ENCODE measurements around the gene MGLL.

Gene MGLL

DNA sequence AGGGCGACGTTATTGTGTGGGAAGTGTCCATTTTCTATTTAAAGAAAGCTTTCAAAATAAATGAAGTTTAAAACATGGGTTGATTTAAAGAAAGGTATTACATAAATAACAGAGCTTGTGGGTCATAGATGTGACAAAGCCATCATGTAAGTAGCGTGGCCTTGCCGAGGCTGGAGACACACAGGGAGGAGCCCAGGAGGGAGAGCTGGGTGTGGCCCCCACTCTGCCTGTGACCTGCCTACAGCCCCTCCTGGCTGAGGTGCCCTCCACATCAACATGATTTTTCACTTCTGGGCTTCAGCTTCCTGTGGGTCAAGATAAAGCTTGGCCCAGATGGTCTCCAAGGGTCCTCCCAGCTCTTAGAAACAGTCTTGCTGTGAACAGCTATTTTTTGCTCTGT is 12.5 kb upstream of the MGLL start:
- DNase-seq (ENCODE audit: low read depth): no peak

DNA sequence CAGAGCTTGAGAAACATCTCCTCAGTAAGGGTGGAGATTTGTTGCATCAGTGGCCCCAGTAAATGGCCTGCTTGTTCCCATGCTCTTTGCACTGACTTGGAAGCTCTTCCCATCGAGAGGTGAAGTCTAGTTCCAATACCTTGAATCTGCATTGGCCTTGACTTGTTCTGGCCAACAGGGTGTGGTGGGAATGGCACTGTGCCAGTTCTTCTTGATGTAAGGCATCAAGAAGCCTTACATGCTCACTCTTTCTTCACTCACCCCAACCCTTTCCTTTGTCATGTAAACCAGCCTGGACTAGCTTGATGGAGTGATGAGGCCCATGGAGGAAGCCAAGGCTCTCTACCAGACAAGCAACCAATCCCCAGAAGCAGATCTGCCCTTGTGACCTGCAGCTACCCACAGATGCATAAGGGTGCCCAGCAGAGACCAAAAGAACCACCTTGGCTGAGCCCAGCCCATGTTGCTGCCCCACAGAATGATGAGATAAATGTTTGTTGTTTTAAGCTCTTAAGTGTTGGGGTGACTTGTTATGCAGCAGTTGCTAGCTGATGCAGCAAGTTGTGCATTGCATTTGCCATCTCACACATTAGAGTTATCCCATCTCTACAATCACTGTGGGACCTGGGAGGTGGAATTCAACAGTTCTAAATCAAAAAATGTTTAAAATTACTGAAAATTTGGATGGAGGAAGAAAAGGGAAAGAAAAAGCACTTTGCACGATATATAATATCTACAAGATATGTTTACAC is 11.1 kb upstream of the MGLL start:
- DNase-seq (ENCODE audit: low read depth): no peak

DNA sequence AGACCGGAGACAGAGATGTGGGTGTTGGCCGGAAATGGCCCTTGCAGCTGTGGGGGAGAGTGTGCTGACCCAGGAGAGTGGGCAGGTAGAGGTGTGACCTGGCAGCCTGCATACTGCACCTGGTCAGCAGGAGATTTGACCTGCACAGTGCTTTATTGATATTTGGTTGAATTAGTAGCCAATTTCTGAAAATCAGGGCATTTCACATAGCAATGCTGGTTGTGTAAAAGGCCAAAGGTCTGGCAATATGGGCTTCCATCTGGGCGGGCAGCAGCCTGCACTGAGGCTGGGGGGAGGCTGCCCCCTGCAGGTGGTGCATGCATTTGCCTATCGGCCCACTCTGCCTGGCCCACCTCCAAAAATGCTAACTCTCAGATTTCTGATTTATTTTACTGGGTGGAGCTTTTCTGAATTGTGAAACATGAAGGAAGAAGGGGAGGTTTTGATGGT is 9.4 kb upstream of the MGLL start:
- DNase-seq (ENCODE audit: low read depth): no peak

DNA sequence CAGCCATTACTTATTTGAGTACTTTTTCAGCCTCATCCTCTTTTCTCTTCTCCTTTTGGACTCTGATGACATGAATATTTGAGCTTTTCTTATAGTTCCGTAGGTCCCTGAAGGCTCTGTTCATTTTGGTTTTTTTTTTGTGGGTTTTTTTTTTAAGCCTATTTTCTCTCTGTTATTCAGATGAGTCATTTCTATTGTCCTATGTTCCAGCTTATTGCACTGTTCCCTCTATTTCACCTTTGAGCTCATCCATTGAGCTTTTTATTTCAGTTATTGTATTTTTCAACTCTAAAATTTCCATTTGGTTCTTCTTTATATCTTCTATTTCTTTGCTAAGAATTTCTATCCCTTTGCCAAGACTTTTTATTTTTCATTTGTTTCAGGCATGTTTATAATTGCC is 7.2 kb upstream of the MGLL start:
- no peak for DNase-seq (ENCODE audit: low read depth)

DNA sequence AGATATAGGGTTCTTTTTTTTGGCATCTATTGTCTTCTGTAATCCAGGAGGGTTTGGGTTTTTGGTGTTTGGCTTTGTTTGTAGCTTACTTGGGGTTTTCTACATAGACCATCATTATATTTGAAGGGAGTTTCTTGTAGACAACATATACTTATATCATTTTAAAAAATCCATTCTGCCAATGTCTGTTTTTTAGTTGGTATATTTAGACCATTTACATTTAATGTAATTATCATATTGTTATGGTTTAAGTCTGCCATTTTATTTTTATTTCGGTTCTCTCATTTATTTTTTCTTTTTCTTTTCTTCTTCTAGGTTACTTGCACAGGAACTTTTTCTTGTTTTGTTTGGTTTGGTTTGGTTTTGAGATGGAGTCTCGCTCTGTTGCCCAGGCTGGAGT is 5.5 kb upstream of the MGLL start:
- no peak for DNase-seq (ENCODE audit: low read depth)

DNA sequence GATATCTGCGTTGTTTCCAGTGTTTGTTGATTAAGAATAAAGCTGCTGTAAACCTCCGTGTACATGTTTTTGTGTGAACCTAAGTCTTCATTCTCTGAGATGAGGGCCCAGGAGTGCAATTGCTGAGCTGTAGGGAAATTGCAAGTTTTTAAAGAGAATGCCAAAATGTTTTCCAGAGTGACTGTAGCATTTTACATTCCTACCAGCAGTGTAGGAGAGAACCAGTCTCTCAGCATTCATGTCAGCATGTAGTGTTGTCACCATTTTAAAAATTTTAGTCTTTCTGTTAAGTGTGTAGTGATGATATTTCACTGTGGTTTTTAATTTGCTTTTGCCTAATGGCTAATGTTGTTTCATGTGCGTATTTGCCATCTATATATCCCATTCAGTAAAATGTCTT is 3.4 kb upstream of the MGLL start:
- DNase-seq (ENCODE audit: low read depth): no peak

DNA sequence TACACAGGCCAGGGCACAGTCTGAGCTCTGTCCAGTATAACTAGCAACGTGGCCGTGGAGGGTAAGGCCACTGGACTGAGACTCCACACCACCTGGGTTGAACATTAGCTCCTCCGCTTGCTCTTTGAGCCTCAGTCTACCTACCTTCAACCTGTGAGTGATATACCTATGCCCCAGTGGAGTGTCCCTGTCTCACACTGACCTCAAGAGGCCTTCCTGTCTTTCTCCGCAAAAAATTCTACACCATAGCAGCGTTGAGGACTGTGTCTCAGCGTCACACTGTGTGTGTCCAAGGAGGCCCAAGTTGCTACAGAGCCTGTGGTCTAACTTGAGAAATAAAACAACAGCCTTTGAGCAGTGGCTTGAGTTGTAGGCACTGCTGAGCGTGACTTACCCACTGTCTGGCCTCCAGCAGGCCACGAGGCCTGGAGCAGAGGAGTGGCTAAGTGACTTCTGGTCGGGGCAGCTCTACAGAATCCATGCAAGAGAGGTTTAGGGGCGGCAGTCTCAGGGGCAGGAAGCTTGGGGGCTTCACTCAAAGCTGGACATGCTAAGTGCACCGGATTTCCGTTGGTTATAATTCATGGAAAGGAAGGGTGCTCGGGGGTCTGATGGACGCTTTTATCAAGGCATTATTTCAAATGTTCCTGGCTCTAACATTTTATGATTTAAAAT is 2.0 kb upstream of the MGLL start:
- no peak for DNase-seq (ENCODE audit: low read depth)

DNA sequence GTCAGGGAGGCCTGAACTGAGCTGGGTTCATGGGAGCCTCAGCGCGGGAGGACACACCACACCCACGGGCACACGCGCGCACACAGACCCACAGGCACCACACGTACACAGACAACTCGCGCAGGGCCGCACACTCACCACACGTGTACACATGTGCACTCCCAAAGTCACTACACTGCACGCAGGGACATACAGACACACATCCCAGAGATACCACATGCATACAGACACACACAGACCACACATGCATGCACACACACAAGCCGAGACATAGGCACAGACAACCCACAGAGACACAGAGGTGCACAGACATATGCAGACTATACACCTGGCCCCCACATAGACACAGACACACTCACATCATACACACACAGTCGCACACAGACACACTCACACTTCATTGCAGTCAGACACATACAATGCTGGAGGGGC is 1.1 kb upstream of the MGLL start:
- DNase-seq (ENCODE audit: low read depth): no peak

DNA sequence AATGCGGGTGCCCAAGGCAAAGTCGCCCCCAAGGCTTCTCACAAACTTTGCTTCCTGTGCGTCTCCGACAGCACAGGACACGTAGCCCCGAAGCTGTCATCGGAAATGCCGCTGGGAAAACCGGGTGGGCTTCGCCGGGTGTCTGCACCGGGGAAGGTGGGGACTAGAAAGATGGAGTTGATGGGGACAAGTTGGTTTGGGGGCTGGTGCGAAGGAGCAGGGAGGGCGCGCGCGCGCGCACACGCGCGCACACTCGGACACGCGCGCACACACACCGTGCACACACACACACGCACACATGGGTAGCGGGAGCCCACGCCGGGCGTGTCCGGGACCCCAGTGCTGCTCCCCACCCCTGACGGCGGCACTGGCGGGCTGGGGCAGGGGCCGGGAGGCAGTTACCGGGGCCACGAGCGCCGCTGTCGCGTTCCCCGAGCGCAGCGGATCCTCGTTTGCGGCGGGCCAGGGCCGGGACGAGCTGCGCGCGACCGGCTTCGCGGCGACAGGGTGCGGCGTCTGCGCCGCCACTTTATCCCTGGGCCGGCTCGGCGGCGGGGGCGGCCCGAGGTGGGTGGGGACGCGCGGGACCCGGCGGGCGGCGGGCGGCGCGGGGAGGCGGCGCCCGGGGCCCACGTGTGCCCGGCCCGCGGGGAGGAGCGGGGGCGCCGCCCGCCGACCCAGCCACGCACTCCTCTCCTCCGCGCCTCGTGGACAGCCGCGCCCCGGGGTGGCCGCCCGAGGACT is 539 bp upstream of the MGLL start:
- DNase-seq (ENCODE audit: low read depth): no peak

DNA sequence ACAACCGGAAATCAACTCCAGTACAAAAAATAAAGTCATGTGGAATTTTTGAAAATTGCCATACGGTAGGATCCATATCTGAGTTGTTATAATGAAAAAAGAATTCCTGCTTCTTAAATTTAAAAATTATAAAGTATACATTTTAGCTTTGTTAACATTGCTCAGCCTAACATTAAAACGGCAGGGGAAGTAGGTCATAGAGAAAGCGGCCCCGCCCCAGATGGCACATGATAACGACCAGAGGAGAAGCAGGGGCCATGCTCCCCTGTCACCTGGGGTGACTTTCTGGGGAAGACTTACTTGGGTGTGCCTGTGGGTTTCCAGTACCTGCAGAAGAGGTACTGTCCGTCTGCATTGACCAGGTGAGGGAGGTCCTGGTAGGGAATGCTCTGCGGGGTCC is 921 bp downstream of the MGLL start:
- no peak for DNase-seq (ENCODE audit: low read depth)

DNA sequence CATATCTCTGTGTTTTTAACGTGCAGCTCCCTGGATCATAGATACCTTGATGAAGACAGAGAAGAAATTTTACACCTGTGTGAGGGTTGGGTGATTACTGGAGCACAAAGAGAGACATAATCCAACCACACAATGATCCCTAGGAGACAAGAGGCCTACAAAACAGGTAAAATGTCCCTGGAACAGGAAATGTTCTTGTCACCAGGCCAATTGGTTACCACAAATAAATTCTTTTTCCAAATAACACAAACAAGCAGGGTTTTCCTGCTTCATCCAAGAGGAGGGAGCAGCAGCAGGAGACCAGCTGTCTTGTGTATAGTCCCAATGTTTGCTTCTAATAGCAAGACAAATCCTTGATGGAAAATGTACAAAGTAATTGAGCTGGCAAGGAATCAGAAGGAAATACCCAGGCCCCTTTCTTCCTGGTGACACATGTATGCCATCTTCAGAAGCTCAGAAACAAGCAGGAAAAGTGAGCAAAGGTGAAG is 1.4 kb downstream of the MGLL start:
- DNase-seq (ENCODE audit: low read depth): no peak

DNA sequence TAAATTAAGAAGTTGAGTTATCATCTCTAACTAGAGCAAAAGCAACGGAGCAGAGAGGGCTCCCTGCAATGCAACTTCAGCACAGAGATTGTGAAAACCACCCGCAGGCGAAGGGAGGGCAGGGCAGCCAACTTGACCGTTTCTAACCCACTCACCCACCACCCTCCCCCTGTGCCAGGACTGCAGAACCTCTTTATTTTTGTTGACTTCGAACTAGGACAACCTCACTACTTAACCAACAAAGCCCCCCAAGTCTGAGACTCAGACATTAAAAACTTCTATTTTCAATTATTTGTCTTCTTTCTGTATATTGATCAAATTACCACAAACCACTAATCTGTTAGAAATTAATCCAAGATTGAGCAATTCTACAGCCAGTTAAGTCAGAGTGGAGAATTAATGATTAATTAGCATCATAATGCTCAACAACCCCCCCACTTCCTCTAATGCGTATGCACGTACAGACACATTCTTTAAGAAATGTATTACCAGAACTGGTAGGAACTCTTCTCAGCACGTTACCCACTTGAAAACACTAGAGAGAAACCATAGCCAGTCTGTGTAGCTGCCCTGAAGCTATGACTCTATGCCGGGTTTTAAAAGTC is 2.0 kb downstream of the MGLL start:
- no peak for DNase-seq (ENCODE audit: low read depth)

DNA sequence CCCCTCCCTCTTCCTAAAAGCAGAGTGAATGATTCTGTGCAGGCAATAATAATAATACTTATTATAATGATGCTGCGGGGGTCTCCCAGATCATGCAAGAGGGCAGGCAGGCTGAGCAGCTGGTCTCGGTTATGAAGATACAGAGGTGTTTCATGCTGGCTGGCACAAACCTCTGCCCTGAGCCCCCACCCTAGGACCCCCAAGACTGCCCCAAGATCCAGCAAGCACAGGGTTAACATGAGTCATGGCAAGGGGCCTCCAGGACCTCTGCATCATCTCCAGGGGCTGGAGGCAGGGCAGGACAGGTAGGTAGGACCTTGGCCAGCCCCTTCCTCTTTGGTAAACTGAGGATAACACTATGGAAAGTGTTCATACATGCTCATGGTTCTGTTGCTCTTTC is 2.7 kb downstream of the MGLL start:
- no peak for DNase-seq (ENCODE audit: low read depth)

DNA sequence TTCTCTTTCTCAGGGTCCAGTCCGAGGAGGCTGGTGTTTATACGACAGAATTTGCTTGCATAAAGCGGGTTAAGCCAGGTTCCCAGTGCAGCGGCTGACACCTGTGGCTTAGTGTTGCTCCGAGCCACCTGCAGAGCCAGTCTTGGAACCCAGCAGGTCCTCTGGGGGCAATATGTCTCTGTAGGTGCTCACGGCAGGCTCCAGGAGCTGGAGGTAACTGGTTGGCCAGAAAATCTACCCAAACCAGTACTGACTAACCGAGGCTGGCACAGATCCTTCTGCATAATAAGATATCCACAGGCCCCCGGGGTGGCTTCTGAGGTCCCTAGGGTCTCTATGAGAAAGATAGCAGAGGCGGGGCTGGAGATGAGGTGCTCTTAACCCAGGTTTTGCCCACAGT is 3.2 kb downstream of the MGLL start:
- DNase-seq (ENCODE audit: low read depth): no peak

DNA sequence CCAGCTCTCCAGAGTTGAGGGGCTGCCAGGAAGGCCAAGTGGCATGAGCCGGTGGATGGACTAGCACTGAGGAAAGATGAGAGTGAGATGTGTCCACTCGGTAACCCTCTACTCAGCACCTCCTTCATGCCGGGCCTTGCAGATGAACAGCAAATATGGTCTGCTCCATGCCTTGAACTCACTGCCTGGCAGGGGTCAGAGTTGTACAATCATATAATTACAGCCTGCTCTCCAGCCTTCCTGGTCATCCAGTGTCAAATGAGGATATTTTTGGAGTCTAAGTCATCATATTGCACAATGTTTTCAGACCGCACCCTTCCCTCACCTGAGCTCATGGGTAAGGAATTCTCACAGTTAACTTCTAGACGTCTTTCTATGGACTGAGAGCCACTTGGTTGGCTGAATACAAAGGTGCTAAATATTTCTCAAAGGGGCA is 4.9 kb downstream of the MGLL start:
- no peak for DNase-seq (ENCODE audit: low read depth)

DNA sequence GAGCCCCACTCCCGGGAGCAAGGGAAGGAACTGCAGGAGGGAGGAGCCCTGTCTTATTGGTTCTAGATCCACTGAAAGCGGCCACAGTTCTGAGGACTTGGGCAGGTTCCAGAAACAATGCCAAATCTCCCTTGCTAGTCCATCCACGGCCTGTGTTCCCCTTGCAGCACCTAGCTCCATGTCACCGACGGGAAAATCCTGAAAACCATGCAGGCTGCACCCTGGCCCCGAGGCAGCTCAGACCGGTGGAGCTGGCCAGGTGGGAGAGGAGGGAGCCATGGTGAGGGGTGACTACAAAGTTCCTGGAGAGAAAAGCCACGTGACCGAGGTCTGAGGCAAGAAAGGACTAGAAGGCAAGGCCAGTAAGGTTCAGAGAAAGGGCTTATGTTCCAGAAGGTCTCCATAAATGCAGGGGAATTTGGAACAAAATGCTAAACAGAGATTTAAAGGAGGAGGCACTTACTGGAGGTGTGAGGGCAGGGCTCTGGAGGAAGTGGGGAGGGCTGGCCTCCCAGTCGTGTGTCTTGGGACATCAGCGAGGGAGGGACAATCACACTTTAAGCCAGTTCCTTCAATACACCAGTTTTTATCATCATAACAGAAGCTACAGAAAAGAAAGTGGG is 5.4 kb downstream of the MGLL start:
- no peak for DNase-seq (ENCODE audit: low read depth)

DNA sequence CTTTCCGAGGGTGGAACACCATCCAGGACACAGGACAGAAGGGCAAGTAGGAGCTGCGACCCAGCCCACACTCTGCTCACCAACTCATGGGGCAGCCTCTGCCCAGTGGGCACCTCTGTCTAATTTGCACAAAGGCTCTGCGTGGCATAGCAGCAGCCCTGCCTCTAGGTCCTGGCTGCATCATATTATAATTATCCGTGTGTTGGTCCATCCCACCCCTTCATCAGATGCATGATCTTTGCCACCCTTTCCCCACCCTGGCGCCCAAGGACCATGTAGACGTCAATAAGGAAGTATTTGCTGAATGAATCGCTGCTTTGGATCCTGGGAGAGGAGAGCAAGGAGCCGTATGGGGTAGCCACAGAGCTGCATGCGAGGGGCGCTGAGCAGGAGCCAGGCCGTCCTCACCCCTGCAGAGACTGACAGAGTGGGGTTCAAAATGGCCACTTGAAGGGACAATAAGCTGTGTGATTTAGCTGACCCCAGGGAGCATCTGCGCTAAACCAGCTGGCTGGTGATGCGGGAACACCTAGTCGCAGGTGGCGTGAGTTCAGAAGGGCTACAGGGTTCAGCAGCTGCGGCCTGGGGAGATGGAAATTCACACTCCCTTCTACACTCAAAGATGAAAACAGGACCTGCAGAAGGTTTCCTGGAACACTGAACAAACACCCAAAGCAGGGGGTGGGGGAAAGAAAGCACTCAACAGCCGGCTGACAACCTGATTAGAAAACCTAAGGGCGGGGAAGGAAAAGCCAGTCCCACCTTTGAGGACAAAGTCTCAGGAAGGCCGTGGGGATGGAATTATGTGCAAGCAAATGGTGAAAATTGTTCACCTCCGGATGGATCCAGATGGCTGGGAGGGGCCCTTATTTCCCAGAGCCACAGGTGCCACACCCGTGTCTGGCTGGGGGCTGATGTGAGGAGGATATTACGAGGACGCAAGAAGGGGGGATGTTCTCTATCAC is 6.4 kb downstream of the MGLL start:
- DNase-seq (ENCODE audit: low read depth): no peak

DNA sequence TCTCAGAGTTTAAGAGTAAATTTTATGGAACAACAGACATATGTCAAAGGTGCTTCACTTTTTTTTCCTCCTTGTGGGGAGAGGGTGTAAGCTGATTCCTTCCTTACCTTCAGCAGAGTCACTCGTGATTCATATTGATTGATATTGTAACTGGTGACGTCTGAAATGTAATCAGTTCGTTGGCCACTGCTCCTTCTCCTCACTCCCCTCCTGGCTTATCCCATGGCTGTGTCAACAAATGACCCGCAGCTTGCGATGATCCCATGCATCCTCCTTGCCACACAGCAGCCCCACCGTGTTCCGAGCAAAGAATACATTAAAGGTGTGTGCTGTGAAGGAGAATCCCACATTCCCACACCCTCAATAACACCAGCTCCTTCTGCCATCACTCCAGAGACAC is 7.3 kb downstream of the MGLL start:
- no peak for DNase-seq (ENCODE audit: low read depth)

DNA sequence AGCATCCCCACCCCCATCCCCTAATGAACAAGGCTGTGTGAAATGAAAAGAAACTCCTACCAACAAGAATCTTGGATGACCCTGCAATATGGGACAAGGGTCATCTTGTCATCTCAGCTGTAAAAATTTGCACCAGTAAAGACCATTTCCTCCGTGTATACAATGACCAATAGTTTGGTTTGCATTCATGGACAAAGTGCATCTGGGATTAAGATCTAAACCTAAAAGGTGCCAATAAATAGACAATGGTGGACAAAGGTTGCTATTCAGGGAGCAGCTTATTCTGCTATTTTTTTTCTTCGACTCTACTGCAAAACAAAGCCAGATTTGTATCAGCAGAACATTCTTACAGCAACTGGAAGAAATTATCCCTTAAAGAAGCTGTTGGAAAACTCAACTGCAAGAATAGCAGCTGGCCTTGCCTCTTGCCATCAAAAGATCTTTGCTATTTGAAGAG is 8.0 kb downstream of the MGLL start:
- no peak for DNase-seq (ENCODE audit: low read depth)

DNA sequence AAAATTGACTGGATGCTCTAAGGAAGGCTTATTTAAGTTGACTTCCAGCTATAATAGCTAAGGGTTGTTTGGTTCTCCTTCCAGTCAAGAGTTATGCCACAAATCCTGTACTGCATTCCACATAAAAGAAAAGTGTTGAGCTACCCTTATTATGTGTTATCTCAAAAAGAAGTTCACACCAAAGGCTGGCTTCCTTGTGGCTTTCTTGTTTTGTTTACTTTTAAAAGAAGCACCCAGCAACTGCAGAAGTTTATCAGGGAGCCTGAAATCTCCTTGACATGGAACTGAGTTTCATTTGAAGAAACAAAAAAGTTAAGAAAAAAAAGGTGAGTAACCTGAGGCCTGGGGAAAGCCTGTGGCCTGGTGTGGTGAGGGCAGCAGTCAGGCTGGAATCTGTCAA is 10.2 kb downstream of the MGLL start:
- no peak for DNase-seq (ENCODE audit: low read depth)

DNA sequence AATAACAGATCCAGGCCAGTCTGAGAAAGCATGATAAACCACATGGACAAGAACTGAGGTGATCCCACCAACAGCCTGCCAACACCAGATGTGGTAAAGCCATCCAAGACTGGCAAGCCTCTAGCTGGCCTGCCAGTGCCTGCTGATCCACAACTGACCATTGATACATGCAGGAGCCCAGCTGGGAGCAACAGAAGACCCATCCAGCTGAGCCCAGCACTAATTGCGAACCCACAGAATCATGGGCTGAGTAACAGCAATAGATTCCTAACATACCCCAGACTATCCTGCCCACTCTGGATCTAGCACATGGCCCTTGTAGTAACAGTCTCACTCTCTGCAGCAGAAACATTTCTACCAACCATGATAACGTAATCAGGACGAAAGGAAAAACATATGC is 10.6 kb downstream of the MGLL start:
- DNase-seq (ENCODE audit: low read depth): no peak

Data from stimulated activated CD8-positive, alpha-beta memory T cell treated with anti-CD3 and anti-CD28 coated beads, Interleukin-12 subunit alpha, Interleukin-12 subunit beta, amount 100 ng/mL, for 4 hours (primary cell).